ENCODE measurements around the gene LRFN5. TPM values are rescaled to one million over a fixed set of nuclear protein-coding genes. Genes with fewer than 3 reads are reported as not detected.

Gene LRFN5
- total and polyA plus RNA-seq, 10 of the 15 experiments (the other 5 are each of a cell fraction or from before 2014, with no cell fraction given) = 0.06 to 1.2 TPM; not detected in 8

DNA sequence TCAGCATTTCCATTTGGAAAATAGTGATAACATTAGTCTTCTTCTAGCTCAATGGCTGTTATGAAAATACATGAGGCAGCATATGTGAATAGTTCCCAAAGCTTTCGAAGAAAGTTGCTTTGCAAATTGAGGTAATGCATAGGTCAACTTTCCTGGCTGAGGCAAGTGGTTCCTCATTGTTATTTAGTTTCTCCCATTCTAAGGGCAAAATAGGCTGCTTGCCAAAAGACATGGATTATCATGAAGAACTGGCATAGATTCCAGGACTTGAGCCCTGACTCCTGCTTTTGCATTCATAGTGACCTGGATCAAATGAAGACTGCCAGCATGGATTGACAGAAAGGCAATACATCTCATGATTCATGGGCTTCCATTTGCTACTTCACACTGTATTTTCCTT lies 35.7 kb downstream of the LRFN5 start:
- intact Hi-C loops (cut with micrococcal nuclease; ENCODE audit: unreplicated experiment) (no loop called here), in situ Hi-C loops (cut with MboI) (no loop called here)
- Histone ChIP-seq H3K27me3 (replicated peaks in 1 of 2; ENCODE audit: control insufficient read depth in 2 of 2, insufficient read depth in 2 of 2, low read length in 1 of 2) (no peaks in the 10 kb centered on the region), H3K27ac (ENCODE audit: control insufficient read depth, insufficient read depth) (no peak overlapping the region), H4K20me1 (ENCODE audit: control insufficient read depth, insufficient read depth) (no peaks in the 10 kb centered on the region), H3K4me3 (no peak overlapping the region), H3K9me3 (replicated peaks; ENCODE audit: control insufficient read depth, insufficient read depth, low read length) (no peaks in the 10 kb centered on the region), H3K4me1 (ENCODE audit: control insufficient read depth, insufficient read depth, low read length) (no peaks in the 10 kb centered on the region), H2AFZ (ENCODE audit: control insufficient read depth, low read depth, low read length) (no peak overlapping the region), H3K9ac (ENCODE audit: control insufficient read depth, insufficient read depth, low read length) (no peak overlapping the region), H3K4me2 (ENCODE audit: control insufficient read depth, insufficient read depth) (no peak overlapping the region), H3K79me2 (ENCODE audit: control insufficient read depth, insufficient read depth, low read length) (no peaks in the 10 kb centered on the region), H3K36me3 (ENCODE audit: control insufficient read depth in 2 of 2, insufficient read depth in 2 of 2, low read length in 1 of 2) (no peaks in the 10 kb centered on the region)
- ATAC-seq = no peak
- ChIA-PET RAD21 (ENCODE audit: unreplicated experiment) (no interaction called here), POLR2A (no interaction called here), SMC1A (ENCODE audit: uncharacterized antibody, unreplicated experiment) (interaction anchor here (0.7 kb wide), 1 partner anchor 55 kb away, joined by 3 read pairs; no protein-coding TSS in a partner anchor), CTCF (no interaction called here)
- WGBS (ENCODE audit: insufficient coverage, insufficient replicate concordance, low lambda C conversion rate, missing lambda C conversion rate) = 48% methylated on average over 1 of the region's 1 CpG
- FAIRE-seq = no peak
- DNase-seq (ENCODE audit: low read depth, low spot score) = no peak
- no TSS peak for BruUV-seq (replicated peaks)
- TF ChIP-seq CREM (IDR thresholded peaks at IDR 0.05; ENCODE audit: low read depth) (no peak), SUZ12 (IDR thresholded peaks at IDR 0.05; ENCODE audit: unreplicated experiment) (no peak), EZH2 (IDR thresholded peaks at IDR 0.05; ENCODE audit: borderline replicate concordance, control insufficient read depth, low read depth, low read length) (no peak), TCF12 (IDR thresholded peaks at IDR 0.05; ENCODE audit: low read depth, low read length) (no peak), KDM1A (IDR thresholded peaks at IDR 0.05; ENCODE audit: borderline replicate concordance) (no peak), TBL1XR1 (IDR thresholded peaks at IDR 0.05; ENCODE audit: low read depth, low read length) (no peak), FOXM1 (IDR thresholded peaks at IDR 0.05; ENCODE audit: low read depth, low read length) (no peak), JUND (IDR thresholded peaks at IDR 0.05; ENCODE audit: low read depth, low read length) (no peak), BCL11A (IDR thresholded peaks at IDR 0.05; ENCODE audit: low read depth, low read length) (no peak), SIN3A (IDR thresholded peaks at IDR 0.05; ENCODE audit: low read depth, low read length) (no peak), SMC3 (IDR thresholded peaks at IDR 0.05; ENCODE audit: borderline replicate concordance, low read length) (no peak), ZSCAN29 (IDR thresholded peaks at IDR 0.05) (no peak), CBX3 (IDR thresholded peaks at IDR 0.05; ENCODE audit: borderline replicate concordance, low read depth) (no peak)
- TF ChIP-seq, protein P1, sequence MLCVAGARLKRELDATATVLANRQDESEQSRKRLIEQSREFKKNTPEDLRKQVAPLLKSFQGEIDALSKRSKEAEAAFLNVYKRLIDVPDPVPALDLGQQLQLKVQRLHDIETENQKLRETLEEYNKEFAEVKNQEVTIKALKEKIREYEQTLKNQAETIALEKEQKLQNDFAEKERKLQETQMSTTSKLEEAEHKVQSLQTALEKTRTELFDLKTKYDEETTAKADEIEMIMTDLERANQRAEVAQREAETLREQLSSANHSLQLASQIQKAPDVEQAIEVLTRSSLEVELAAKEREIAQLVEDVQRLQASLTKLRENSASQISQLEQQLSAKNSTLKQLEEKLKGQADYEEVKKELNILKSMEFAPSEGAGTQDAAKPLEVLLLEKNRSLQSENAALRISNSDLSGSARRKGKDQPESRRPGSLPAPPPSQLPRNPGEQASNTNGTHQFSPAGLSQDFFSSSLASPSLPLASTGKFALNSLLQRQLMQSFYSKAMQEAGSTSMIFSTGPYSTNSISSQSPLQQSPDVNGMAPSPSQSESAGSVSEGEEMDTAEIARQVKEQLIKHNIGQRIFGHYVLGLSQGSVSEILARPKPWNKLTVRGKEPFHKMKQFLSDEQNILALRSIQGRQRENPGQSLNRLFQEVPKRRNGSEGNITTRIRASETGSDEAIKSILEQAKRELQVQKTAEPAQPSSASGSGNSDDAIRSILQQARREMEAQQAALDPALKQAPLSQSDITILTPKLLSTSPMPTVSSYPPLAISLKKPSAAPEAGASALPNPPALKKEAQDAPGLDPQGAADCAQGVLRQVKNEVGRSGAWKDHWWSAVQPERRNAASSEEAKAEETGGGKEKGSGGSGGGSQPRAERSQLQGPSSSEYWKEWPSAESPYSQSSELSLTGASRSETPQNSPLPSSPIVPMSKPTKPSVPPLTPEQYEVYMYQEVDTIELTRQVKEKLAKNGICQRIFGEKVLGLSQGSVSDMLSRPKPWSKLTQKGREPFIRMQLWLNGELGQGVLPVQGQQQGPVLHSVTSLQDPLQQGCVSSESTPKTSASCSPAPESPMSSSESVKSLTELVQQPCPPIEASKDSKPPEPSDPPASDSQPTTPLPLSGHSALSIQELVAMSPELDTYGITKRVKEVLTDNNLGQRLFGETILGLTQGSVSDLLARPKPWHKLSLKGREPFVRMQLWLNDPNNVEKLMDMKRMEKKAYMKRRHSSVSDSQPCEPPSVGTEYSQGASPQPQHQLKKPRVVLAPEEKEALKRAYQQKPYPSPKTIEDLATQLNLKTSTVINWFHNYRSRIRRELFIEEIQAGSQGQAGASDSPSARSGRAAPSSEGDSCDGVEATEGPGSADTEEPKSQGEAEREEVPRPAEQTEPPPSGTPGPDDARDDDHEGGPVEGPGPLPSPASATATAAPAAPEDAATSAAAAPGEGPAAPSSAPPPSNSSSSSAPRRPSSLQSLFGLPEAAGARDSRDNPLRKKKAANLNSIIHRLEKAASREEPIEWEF (IDR thresholded peaks at IDR 0.05; ENCODE audit: insufficient replicate concordance, low read depth, low read length) = no peak
- TF ChIP-seq, protein P2, sequence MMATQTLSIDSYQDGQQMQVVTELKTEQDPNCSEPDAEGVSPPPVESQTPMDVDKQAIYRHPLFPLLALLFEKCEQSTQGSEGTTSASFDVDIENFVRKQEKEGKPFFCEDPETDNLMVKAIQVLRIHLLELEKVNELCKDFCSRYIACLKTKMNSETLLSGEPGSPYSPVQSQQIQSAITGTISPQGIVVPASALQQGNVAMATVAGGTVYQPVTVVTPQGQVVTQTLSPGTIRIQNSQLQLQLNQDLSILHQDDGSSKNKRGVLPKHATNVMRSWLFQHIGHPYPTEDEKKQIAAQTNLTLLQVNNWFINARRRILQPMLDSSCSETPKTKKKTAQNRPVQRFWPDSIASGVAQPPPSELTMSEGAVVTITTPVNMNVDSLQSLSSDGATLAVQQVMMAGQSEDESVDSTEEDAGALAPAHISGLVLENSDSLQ (IDR thresholded peaks at IDR 0.05) = no peak
- TF ChIP-seq, protein P3, sequence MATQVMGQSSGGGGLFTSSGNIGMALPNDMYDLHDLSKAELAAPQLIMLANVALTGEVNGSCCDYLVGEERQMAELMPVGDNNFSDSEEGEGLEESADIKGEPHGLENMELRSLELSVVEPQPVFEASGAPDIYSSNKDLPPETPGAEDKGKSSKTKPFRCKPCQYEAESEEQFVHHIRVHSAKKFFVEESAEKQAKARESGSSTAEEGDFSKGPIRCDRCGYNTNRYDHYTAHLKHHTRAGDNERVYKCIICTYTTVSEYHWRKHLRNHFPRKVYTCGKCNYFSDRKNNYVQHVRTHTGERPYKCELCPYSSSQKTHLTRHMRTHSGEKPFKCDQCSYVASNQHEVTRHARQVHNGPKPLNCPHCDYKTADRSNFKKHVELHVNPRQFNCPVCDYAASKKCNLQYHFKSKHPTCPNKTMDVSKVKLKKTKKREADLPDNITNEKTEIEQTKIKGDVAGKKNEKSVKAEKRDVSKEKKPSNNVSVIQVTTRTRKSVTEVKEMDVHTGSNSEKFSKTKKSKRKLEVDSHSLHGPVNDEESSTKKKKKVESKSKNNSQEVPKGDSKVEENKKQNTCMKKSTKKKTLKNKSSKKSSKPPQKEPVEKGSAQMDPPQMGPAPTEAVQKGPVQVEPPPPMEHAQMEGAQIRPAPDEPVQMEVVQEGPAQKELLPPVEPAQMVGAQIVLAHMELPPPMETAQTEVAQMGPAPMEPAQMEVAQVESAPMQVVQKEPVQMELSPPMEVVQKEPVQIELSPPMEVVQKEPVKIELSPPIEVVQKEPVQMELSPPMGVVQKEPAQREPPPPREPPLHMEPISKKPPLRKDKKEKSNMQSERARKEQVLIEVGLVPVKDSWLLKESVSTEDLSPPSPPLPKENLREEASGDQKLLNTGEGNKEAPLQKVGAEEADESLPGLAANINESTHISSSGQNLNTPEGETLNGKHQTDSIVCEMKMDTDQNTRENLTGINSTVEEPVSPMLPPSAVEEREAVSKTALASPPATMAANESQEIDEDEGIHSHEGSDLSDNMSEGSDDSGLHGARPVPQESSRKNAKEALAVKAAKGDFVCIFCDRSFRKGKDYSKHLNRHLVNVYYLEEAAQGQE (IDR thresholded peaks at IDR 0.05; ENCODE audit: low read depth, low read length) = no peak

Data from GM12878 (cell line).